HG03039 (cell line): ENCODE data around the gene CTNND2.
"Not testable (repeated sequence)": the region's sequence is repeated elsewhere in the genome, so short reads cannot be mapped to it uniquely, and the experiment has no call there.

ENCODE experiments used
- ATAC-seq: cut with Tn5 transposase; IDR thresholded peaks from one replicate; pipeline ENCODE4 v1.9.1; 2021; ENCODE audit warnings: mild to moderate bottlenecking, moderate library complexity; ENCODE audit not compliant: unreplicated experiment

CTNND2 gene

GRCh38 chr5:11139217-11139865 is 764.9 kb downstream of the CTNND2 start:
- ATAC-seq = no peak

GRCh38 chr5:11130131-11130530 is 774.1 kb downstream of the CTNND2 start:
- no peak for ATAC-seq

- no peak for ATAC-seq
Measured at GRCh38 chr5:11128021-11128420, 776.2 kb downstream of the CTNND2 start.

- ATAC-seq = no peak
Measured at GRCh38 chr5:11126844-11127243, 777.4 kb downstream of the CTNND2 start.

GRCh38 chr5:11121885-11122284 is 782.4 kb downstream of the CTNND2 start:
- ATAC-seq = no peak

GRCh38 chr5:11110128-11110527 is 794.1 kb downstream of the CTNND2 start:
- ATAC-seq = no peak

- no peak for ATAC-seq
Measured at GRCh38 chr5:11105696-11106095, 798.5 kb downstream of the CTNND2 start.

- no peak for ATAC-seq
Measured at GRCh38 chr5:11104651-11105112, 799.6 kb downstream of the CTNND2 start.

GRCh38 chr5:11104210-11104609 is 800.0 kb downstream of the CTNND2 start:
- no peak for ATAC-seq

- ATAC-seq = no peak
Measured at GRCh38 chr5:11084111-11084510, 820.1 kb downstream of the CTNND2 start.

- ATAC-seq = no peak
Measured at GRCh38 chr5:11082404-11082945, 821.8 kb downstream of the CTNND2 start.

GRCh38 chr5:11076945-11077613 is 827.2 kb downstream of the CTNND2 start:
- no peak for ATAC-seq

GRCh38 chr5:11075035-11075805 is 829.0 kb downstream of the CTNND2 start:
- ATAC-seq = no peak

GRCh38 chr5:11072568-11072967 is 831.7 kb downstream of the CTNND2 start:
- ATAC-seq = no peak

- no peak for ATAC-seq
Measured at GRCh38 chr5:11072076-11072475, 832.2 kb downstream of the CTNND2 start.

- no peak for ATAC-seq
Measured at GRCh38 chr5:11069041-11069440, 835.2 kb downstream of the CTNND2 start.

- not testable (repeated sequence) for ATAC-seq
Measured at GRCh38 chr5:11065723-11066122, 838.5 kb downstream of the CTNND2 start.

GRCh38 chr5:11064763-11065450 is 839.3 kb downstream of the CTNND2 start:
- ATAC-seq = no peak

GRCh38 chr5:11062397-11062796 is 841.8 kb downstream of the CTNND2 start:
- no peak for ATAC-seq

- ATAC-seq = no peak
Measured at GRCh38 chr5:11056560-11056959, 847.7 kb downstream of the CTNND2 start.

GRCh38 chr5:11054014-11054413 is 850.2 kb downstream of the CTNND2 start:
- ATAC-seq = no peak
